ENCODE data around the gene NUTM2D.
"Not testable (repeated sequence)": the region's sequence is repeated elsewhere in the genome, so short reads cannot be mapped to it uniquely, and the experiment has no call there.

GRCh38 chr10:87391360-87391759 is 33.8 kb downstream of the NUTM2D start:
- not testable (repeated sequence) for TF ChIP-seq TAF1 (IDR thresholded peaks at IDR 0.05; ENCODE audit: low read depth); EZH2 (IDR thresholded peaks at IDR 0.05; ENCODE audit: borderline replicate concordance, insufficient read depth, low read length, poor library complexity, severe bottlenecking); POLR2AphosphoS5 (IDR thresholded peaks at IDR 0.05); CTCF (IDR thresholded peaks at IDR 0.05; ENCODE audit: poor library complexity, severe bottlenecking); REST (IDR thresholded peaks at IDR 0.05; ENCODE audit: borderline replicate concordance); MXI1 (conservative IDR thresholded peaks at IDR 0.05; ENCODE audit: poor library complexity, severe bottlenecking); EP300 (conservative IDR thresholded peaks at IDR 0.05; ENCODE audit: poor library complexity, severe bottlenecking)
